Stimulated activated naive CD4-positive, alpha-beta T cell treated with Interleukin-2 at 50 U/mL for 16 hours (primary cell): ENCODE data around the gene POGK.

Experiments
- DNase-seq: peaks from one replicate; lab custom pipeline; 2025; lab: John Stamatoyannopoulos, UW

POGK gene

DNA sequence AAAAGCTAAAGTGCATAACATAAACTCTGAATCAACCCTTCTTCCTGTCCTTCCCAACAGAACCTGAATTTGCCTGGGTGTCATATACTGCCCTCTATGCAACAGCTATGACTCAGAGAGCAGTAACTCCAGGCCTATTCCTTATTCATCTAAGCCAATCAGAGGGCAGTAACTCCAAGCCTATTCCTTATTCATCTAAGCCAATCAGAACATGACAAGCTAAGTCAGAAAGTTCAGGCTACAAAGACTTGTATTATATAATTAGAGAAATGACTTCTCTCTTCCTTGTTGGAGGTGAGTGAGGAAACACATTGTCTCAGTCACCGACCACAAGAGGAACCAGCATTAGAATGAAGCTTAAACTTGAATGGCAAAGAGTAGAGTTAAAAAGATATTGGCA is 63.0 kb downstream of the POGK start:
- DNase-seq, result no peak

GRCh38 chr1:166903232-166903631 is 64.0 kb downstream of the POGK start:
- no peak for DNase-seq

DNA sequence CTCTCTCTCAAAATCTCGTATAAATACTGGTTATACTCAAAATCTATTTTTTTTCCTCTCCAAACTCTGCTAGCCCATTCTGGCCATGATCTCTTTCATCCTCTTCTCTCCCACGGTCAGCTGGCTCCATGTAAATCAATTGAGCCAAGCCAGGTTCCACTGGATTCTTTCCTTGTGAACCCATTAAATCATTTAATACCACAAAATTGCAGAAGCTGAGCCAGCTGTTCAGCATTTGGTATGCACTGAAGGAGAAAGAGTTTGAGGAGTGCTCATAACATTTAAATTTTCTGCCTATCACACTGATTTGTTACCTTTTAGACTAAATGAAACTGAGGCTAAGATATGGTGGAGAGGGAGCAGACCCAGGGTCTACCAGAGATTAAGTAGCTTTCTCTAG is 65.9 kb downstream of the POGK start:
- no peak for DNase-seq

DNA sequence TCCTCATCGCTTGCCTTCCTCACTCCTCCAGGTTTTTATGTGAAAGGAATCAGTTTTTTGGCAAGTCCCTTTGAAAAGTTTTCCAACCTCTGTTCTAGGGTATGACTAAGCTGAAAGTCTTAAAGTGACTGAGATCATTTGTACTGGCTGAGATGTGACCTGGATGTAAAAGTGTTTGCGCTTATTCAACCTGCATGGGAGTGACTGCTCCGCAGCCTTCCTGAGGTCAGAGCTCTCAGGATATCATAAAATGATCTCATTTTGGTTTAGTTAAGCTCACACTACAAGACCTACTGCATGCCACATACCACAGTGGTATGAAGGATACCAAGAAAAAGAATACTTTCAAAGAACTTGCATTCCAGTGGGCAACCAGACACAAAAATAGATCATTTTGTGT is 66.6 kb downstream of the POGK start:
- no peak for DNase-seq
